HepG2 (cell line): ENCODE measurements around the gene SLC25A45. TPM values are rescaled to one million over a fixed set of nuclear protein-coding genes. Genes with fewer than 3 reads are reported as not detected.

Source experiments
- E2F1 ChIP-seq: sonication (generic); formaldehyde crosslinking; IDR thresholded peaks from 2 replicates; pipeline ENCODE4 v1.5.0; 2020; ENCODE audit warnings: missing genetic modification reagents
- EP300 ChIP-seq, 3 experiments: sonication (generic) in 1 of 3; formaldehyde crosslinking in 1 of 3; IDR thresholded peaks; 2 replicates each; pipeline versions ENCODE4 v1.5.1 to v1.6.1; 2011 to 2020; ENCODE audit warnings: low read depth in 2 of 3, low read length in 2 of 3, borderline replicate concordance in 1 of 3, improper control_type of control experiment in 1 of 3, mild to moderate bottlenecking in 1 of 3, missing genetic modification reagents in 1 of 3, moderate library complexity in 1 of 3
- HMGXB4 ChIP-seq, 2 experiments: sonication (generic) in 1 of 2; formaldehyde crosslinking in 1 of 2; IDR thresholded peaks; 2 replicates each; pipeline versions ENCODE4 v1.4.0 to v1.6.1; 2018 to 2020; ENCODE audit warnings: missing genetic modification reagents in 2 of 2, borderline replicate concordance in 1 of 2, low read depth in 1 of 2, mild to moderate bottlenecking in 1 of 2, missing biosample characterization in 1 of 2
- MYPOP ChIP-seq: sonication (generic); formaldehyde crosslinking; IDR thresholded peaks from 2 replicates; pipeline ENCODE4 v1.8.1; 2023; ENCODE audit warnings: mild to moderate bottlenecking, moderate library complexity, missing genetic modification reagents
- RBM22 ChIP-seq: fragments of 200-400 bp; formaldehyde crosslinking; optimal IDR thresholded peaks from 2 replicates; pipeline ENCODE3; 2017; ENCODE audit warnings: mild to moderate bottlenecking, low read length, moderate library complexity
- RNF219 ChIP-seq: sonication (generic); formaldehyde crosslinking; IDR thresholded peaks from 2 replicates; pipeline ENCODE4 v1.5.0; 2020; ENCODE audit warnings: mild to moderate bottlenecking, missing genetic modification reagents
- SP1 ChIP-seq, 2 experiments: fragments of 450-650 bp in 1 of 2; sonication (generic) in 1 of 2; formaldehyde crosslinking in 1 of 2; IDR thresholded peaks; 2 replicates each; pipeline versions ENCODE4 v1.4.0 to v1.6.1; 2016 to 2020; ENCODE audit warnings: missing genetic modification reagents in 1 of 2
- TFE3 ChIP-seq: IDR thresholded peaks from 2 replicates; pipeline ENCODE4 v1.6.1; 2016
- THAP9 ChIP-seq: sonication (generic); formaldehyde crosslinking; IDR thresholded peaks from 2 replicates; pipeline ENCODE4; 2020; ENCODE audit warnings: missing genetic modification reagents, mild to moderate bottlenecking, borderline replicate concordance
- ZFP82 ChIP-seq: sonication (generic); formaldehyde crosslinking; IDR thresholded peaks from 2 replicates; pipeline ENCODE4 v1.5.1; 2020; ENCODE audit warnings: mild to moderate bottlenecking, missing genetic modification reagents, borderline replicate concordance
- ZNF282 ChIP-seq: fragments of 450-650 bp; IDR thresholded peaks from 2 replicates; pipeline ENCODE4 v1.6.1; 2018; ENCODE audit not compliant: partially characterized antibody
- ZNF484 ChIP-seq: sonication (generic); formaldehyde crosslinking; IDR thresholded peaks from 2 replicates; pipeline ENCODE4 v1.5.1; 2020; ENCODE audit warnings: mild to moderate bottlenecking, low read depth, missing genetic modification reagents, borderline replicate concordance
- ZNF598 ChIP-seq: sonication (generic); formaldehyde crosslinking; IDR thresholded peaks from 2 replicates; pipeline ENCODE4 v1.5.1; 2020; ENCODE audit warnings: mild to moderate bottlenecking, missing genetic modification reagents, borderline replicate concordance
- ZNF660 ChIP-seq: sonication (generic); formaldehyde crosslinking; IDR thresholded peaks from 2 replicates; pipeline ENCODE4 v1.5.1; 2020; ENCODE audit warnings: mild to moderate bottlenecking, low read depth, missing genetic modification reagents, borderline replicate concordance
- polyA plus RNA-seq, 8 experiments: library from polyadenylated mRNA; depleted of rRNA in 3 of 8; stranded (reverse) in 7 of 8; unstranded in 1 of 8; fragments of >200 nt; fragmentation: Illumina TruSeq in 4 of 8; extraction: Trizol in 4 of 8; gene quantifications; 2 replicates each; pipeline versions ENCODE4 v1.2.1 to v1.2.3, GENCODE V29; 2011 to 2016; ENCODE audit warnings: low read depth in 4 of 8, missing spikeins in 1 of 8, mixed read lengths in 1 of 8; ENCODE audit not compliant: insufficient read depth in 1 of 8
- total RNA-seq, 5 experiments: library from RNA; depleted of rRNA; stranded (reverse); fragments of >200 nt; fragmentation: Illumina TruSeq; extraction: Trizol; gene quantifications; 2 replicates each; pipeline ENCODE4 v1.2.3, GENCODE V29; 2016; ENCODE audit warnings: low read depth in 1 of 5

The SLC25A45 gene
- total and polyA plus RNA-seq, 2 of the 13 experiments (the other 11 are each of a cell fraction or from before 2014, with no cell fraction given): 1.2 to 3.4 TPM

GRCh38 chr11:65418681-65419459 lies 36.4 kb upstream of the SLC25A45 start (continued):
- TF ChIP-seq EP300 (IDR thresholded peaks at IDR 0.05; ENCODE audit: low read depth in 2 of 2, low read length in 2 of 2) (peak; percentile 14 to 87; a peak in 3 of 4 replicates), EP300 (CRISPR knock-in tag; IDR thresholded peaks at IDR 0.05; ENCODE audit: borderline replicate concordance) (peak; percentile 82), TFE3 (CRISPR knock-in tag) (peak; percentile 98), ZNF660 (CRISPR knock-in tag) (no peak), ZNF484 (no peak), ZFP82 (CRISPR knock-in tag) (peak; percentile 79; the same call in 1 of the 2 replicates), ZNF598 (CRISPR knock-in tag) (peak; percentile 95), MYPOP (CRISPR knock-in tag) (peak; percentile 99), THAP9 (CRISPR knock-in tag) (peak; percentile 61; the same call in 1 of the 2 replicates), RBM22 (peak; percentile 84), RNF219 (CRISPR knock-in tag) (peak; percentile 96), ZNF282 (no peak), HMGXB4 (CRISPR knock-in tag; IDR thresholded peaks at IDR 0.05; ENCODE audit: borderline replicate concordance in 1 of 2, low read depth in 1 of 2) (peak in 1 of 2 experiments; percentile 53; a peak in 1 of 4 replicates), SP1 (IDR thresholded peaks at IDR 0.05) (no peak), SP1 (CRISPR knock-in tag; IDR thresholded peaks at IDR 0.05) (peak; percentile 35; the same call in 1 of the 2 replicates), E2F1 (CRISPR knock-in tag) (peak; percentile 70; the same call in 1 of the 2 replicates)
